Measurements from ENCODE around the gene DYNLT4. TPM values are rescaled to one million over a fixed set of nuclear protein-coding genes. Genes with fewer than 3 reads are reported as not detected.

DYNLT4 gene
- total and polyA plus RNA-seq, 2 of the 13 experiments (the other 11 are each of a cell fraction or from before 2014, with no cell fraction given): 0.77 TPM; not detected in 1

- TF ChIP-seq ZFY (CRISPR knock-in tag; IDR thresholded peaks at IDR 0.05) (peak; percentile 36), SRSF1 (optimal IDR thresholded peaks at IDR 0.05; ENCODE audit: low read depth, low read length) (peak; percentile 75), PCBP1 (IDR thresholded peaks at IDR 0.05; ENCODE audit: borderline replicate concordance, low read depth, low read length) (0 out of 2 replicates have a peak, but pooled peaks have one; percentile 16), TCF7L2 (IDR thresholded peaks at IDR 0.05; ENCODE audit: low read depth, low read length) (no peak; the same call in 1 of the 2 replicates), RFX3 (CRISPR knock-in tag; IDR thresholded peaks at IDR 0.05) (no peak), CREB3 (CRISPR knock-in tag; IDR thresholded peaks at IDR 0.05) (no peak), ZBTB3 (CRISPR knock-in tag; IDR thresholded peaks at IDR 0.05; ENCODE audit: borderline replicate concordance, low read depth) (no peak), RARG (CRISPR knock-in tag; IDR thresholded peaks at IDR 0.05; ENCODE audit: low read depth) (no peak), MLLT10 (CRISPR knock-in tag; IDR thresholded peaks at IDR 0.05) (no peak), ZNF552 (CRISPR knock-in tag; IDR thresholded peaks at IDR 0.05; ENCODE audit: borderline replicate concordance) (no peak; the same call in 1 of the 2 replicates), ZNF674 (CRISPR knock-in tag; IDR thresholded peaks at IDR 0.05; ENCODE audit: low read depth) (no peak), PAWR (CRISPR knock-in tag; IDR thresholded peaks at IDR 0.05; ENCODE audit: borderline replicate concordance) (no peak), ZNF704 (CRISPR knock-in tag; IDR thresholded peaks at IDR 0.05; ENCODE audit: borderline replicate concordance) (no peak), XRCC5 (optimal IDR thresholded peaks at IDR 0.05; ENCODE audit: low read length) (peak; percentile 95), SNAPC2 (CRISPR knock-in tag; IDR thresholded peaks at IDR 0.05) (no peak), PAX8 (CRISPR knock-in tag; IDR thresholded peaks at IDR 0.05; ENCODE audit: borderline replicate concordance) (no peak), ZNF280D (CRISPR knock-in tag; IDR thresholded peaks at IDR 0.05) (no peak), ZGPAT (CRISPR knock-in tag; IDR thresholded peaks at IDR 0.05) (peak; percentile 35; the same call in 1 of the 2 replicates), HIC2 (CRISPR knock-in tag; IDR thresholded peaks at IDR 0.05; ENCODE audit: low read depth) (no peak), ZNF556 (CRISPR knock-in tag; IDR thresholded peaks at IDR 0.05; ENCODE audit: borderline replicate concordance) (no peak; the same call in 1 of the 2 replicates), MEIS2 (CRISPR knock-in tag; IDR thresholded peaks at IDR 0.05) (no peak)
These were observed 20.2 kb upstream of the DYNLT4 start (continued) for GRCh38 chr1:44827197-44828002.
